WERI-Rb-1 (cell line): Measurements from ENCODE around the gene TYW1.
A peak's percentile ranks its signal among the peaks of the same experiment; 100 is the strongest.
"Not testable (repeated sequence)": the region's sequence is repeated elsewhere in the genome, so short reads cannot be mapped to it uniquely, and the experiment has no call there.

Experiments
- DNase-seq: peaks from one replicate; pipeline ENCODE4 v3.0.0-alpha.2; 2020
- H3K27ac ChIP-seq: fragments of 250-450 bp; sonication (Bioruptor Pico); 2 replicates; pipeline ENCODE4 v1.5.1; 2020; ENCODE audit warnings: mild to moderate bottlenecking, moderate library complexity
- H3K27me3 ChIP-seq: fragments of 250-450 bp; sonication (Bioruptor Pico); 2 replicates; pipeline ENCODE4 v1.5.1; 2021; ENCODE audit warnings: mild to moderate bottlenecking, low read depth, moderate library complexity; ENCODE audit not compliant: insufficient read depth, severe bottlenecking
- H3K36me3 ChIP-seq: fragments of 250-450 bp; sonication (Bioruptor Pico); 2 replicates; pipeline ENCODE4 v1.5.1; 2020; ENCODE audit warnings: mild to moderate bottlenecking, moderate library complexity
- H3K4me3 ChIP-seq: 2 replicates; pipeline ENCODE4 v1.5.1; 2011; ENCODE audit warnings: low read depth, mild to moderate bottlenecking, control low read depth, low read length
- H3K9me3 ChIP-seq: fragments of 250-450 bp; sonication (Bioruptor Pico); 2 replicates; pipeline ENCODE4 v1.5.1; 2021; ENCODE audit warnings: mild to moderate bottlenecking, moderate library complexity; ENCODE audit not compliant: severe bottlenecking
- TF ChIP-seq, protein P1 (sequence below): IDR thresholded peaks from 2 replicates; pipeline ENCODE4 v1.5.1; 2011; ENCODE audit warnings: low read depth, mild to moderate bottlenecking, control low read depth, inconsistent platforms, low read length

The TYW1 gene, protein sequence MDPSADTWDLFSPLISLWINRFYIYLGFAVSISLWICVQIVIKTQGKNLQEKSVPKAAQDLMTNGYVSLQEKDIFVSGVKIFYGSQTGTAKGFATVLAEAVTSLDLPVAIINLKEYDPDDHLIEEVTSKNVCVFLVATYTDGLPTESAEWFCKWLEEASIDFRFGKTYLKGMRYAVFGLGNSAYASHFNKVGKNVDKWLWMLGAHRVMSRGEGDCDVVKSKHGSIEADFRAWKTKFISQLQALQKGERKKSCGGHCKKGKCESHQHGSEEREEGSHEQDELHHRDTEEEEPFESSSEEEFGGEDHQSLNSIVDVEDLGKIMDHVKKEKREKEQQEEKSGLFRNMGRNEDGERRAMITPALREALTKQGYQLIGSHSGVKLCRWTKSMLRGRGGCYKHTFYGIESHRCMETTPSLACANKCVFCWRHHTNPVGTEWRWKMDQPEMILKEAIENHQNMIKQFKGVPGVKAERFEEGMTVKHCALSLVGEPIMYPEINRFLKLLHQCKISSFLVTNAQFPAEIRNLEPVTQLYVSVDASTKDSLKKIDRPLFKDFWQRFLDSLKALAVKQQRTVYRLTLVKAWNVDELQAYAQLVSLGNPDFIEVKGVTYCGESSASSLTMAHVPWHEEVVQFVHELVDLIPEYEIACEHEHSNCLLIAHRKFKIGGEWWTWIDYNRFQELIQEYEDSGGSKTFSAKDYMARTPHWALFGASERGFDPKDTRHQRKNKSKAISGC

DNA sequence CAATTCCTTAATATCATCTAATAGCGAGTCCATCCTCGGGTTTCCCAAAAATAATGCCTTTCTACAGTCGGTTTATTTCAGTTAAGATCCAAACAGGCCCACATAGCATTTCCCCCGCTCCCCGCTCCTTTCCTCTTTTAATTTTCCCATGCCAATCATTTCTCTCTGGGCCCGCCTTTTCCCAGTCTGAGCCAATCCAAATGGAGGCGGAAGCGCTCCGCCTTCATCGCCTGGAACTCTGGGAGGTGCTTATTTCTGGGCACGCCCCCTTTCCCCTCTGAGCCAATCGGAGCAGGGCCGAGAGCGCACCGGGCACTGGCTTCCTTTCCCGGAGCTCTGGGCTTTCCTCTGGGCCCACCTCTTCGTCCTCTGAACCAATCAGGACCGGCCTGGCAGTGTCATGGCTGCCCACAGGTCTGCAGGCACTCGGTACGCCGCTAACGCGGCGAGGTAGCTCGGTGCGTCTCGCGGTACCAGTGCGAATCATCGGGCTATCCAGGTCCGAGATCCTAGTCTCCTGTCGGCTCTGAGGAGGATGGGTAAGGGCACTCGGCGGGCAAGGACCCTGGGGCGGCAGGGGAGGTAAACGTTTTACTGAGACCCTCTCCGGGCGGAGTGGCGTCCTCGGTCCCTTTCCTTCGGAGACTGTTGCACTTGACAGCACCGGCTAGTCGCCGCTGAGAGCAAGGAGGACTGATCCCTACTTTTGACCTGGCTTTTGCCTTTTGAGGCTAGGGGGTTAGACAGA is at the start of gene TYW1:
TYW1 (plus strand) TSS at position 390 of the 748 bp plus-strand sequence; CDS start at position 536, 146 bp downstream.
- peak; percentile 98 for DNase-seq
- peak within 1 kb of the TSS; percentile 75 for H3K27ac ChIP-seq

DNA sequence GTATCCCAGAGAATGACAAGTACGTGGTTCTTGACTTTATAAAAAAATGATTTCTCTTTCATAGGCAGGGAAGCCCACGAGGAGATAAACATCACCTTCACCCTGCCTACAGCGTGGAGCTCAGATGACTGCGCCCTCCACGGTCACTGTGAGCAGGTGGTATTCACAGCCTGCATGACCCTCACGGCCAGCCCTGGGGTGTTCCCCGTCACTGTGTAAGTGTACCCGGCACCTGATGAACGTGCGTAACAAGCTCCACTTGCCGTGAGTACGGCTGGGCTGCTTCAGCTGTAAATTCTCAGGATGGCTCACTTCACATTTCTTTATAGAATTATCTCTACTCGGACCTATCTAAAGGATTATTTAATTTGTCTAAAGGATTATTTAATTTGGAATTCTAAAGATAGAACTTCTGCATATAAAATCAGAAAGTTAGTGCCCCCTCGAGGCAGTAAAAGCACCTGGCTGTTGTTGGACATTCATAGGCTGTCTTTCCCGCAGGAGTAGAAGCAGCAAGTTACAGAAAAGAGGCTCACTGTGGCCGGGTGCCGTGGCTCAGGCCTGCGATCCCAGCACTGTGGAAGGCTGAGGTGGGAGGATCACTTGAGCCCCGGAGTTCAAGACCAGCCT is 48.0 kb upstream of the TYW1 start:
- Histone ChIP-seq H3K27me3 (no peaks in the 10 kb centered on the region), H3K27ac (no peak overlapping the region)

More for the DNA sequence above, at the start of gene TYW1:
- H3K9me3 ChIP-seq, H3K36me3 ChIP-seq, H3K27me3 ChIP-seq: not testable (repeated sequence)
- peak within 1 kb of the TSS; percentile 65 for H3K4me3 ChIP-seq

DNA sequence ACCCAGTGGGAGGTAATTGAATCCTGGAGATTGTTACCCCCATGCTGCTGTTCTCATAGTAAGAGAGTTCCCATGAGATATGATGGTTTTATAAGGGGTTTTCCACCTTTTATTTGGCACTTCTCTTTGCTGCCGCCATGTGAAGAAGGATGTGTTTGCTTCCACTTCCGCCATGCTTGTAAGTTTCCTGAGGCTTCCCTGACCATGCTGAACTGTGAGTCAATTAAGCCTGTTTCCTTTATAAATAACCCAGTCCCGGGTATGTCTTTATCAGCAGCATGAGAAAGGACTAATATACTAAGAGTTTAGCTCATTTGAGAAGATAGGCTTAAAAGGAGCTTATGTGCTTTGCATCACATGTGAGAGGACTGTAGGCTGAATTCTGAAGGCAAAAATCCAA is 46.3 kb upstream of the TYW1 start:
- TF ChIP-seq, protein P1, sequence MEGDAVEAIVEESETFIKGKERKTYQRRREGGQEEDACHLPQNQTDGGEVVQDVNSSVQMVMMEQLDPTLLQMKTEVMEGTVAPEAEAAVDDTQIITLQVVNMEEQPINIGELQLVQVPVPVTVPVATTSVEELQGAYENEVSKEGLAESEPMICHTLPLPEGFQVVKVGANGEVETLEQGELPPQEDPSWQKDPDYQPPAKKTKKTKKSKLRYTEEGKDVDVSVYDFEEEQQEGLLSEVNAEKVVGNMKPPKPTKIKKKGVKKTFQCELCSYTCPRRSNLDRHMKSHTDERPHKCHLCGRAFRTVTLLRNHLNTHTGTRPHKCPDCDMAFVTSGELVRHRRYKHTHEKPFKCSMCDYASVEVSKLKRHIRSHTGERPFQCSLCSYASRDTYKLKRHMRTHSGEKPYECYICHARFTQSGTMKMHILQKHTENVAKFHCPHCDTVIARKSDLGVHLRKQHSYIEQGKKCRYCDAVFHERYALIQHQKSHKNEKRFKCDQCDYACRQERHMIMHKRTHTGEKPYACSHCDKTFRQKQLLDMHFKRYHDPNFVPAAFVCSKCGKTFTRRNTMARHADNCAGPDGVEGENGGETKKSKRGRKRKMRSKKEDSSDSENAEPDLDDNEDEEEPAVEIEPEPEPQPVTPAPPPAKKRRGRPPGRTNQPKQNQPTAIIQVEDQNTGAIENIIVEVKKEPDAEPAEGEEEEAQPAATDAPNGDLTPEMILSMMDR: no peak
- H3K4me3 ChIP-seq: no peak overlapping the region; the same call in 1 of the 2 replicates
- peak overlapping the region; percentile 50 for H3K27ac ChIP-seq
- H3K36me3 ChIP-seq: peaks cover 65% of the 10 kb centered on the region
- H3K27me3 ChIP-seq: no peaks in the 10 kb centered on the region
- DNase-seq: peak; percentile 28
- no peaks in the 10 kb centered on the region for H3K9me3 ChIP-seq

More for the DNA sequence above, 48.0 kb upstream of the TYW1 start:
- no peak overlapping the region for H3K4me3 ChIP-seq
- H3K36me3 ChIP-seq: peaks cover 64% of the 10 kb centered on the region
- no peak for DNase-seq
- no peaks in the 10 kb centered on the region for H3K9me3 ChIP-seq
- TF ChIP-seq, protein P1: no peak

DNA sequence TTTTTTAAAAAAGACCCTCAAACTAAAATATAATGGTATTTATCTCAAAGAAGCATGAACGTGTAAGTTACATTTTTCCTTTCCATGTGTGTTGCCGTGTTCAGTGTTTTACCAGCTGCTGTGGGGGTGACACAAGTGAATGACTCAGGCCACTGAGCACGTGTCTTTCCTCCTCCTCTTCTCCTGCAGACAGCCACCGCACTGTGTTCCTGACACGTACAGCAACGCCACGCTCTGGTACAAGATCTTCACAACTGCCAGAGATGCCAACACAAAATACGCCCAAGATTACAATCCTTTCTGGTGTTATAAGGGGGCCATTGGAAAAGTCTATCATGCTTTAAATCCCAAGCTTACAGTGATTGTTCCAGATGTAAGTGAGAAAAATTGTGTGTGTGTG is 45.9 kb upstream of the TYW1 start:
- H3K27me3 ChIP-seq: no peaks in the 10 kb centered on the region
- TF ChIP-seq, protein P1: peak; percentile 23; the same call in 1 of the 2 replicates
- H3K36me3 ChIP-seq: peaks cover 65% of the 10 kb centered on the region
- H3K27ac ChIP-seq: peak overlapping the region; percentile 50
- DNase-seq: peak; percentile 67
- no peak overlapping the region for H3K4me3 ChIP-seq
- no peaks in the 10 kb centered on the region for H3K9me3 ChIP-seq

DNA sequence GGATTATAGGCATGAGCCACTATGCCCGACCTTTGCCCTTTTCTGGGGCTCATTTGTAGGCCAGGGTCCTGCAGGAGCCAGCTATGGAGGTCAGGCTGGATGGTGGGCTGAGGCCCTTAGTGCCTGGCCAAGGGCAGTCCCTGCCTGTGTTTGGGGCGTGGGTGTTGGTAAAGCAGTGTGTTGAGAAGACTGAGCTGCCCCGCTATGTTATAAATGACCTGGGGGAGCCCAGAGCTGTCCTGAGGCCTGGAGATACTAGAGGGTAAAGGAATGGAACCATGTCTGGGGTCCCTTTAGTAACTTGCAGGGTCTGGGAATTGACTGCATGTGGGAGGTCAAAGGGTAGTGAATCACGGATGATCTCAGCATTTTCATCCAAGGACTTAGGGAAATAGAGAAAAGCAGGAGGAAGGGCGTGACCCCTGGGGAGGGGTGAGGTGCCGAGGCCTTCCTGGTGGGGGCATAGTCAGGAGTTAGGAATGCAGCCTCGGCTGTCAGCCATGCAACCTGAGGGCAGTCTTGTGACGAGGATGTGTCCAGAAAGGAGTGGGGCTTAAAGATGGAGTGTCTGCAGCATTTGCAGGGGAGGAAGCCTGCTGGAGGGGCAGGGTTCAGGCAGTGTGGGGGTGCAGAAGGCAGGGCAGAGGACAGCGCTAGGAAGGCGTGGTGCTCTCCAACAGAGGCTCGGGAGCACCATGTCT is 44.1 kb upstream of the TYW1 start:
- TF ChIP-seq, protein P1: no peak
- H3K9me3 ChIP-seq: no peaks in the 10 kb centered on the region
- no peak for DNase-seq
- no peak overlapping the region for H3K27ac ChIP-seq
- no peak overlapping the region for H3K4me3 ChIP-seq
- peaks cover 71% of the 10 kb centered on the region for H3K36me3 ChIP-seq
- no peaks in the 10 kb centered on the region for H3K27me3 ChIP-seq
